Stimulated activated CD4-positive, alpha-beta T cell treated with anti-CD3 and anti-CD28 coated beads, Interleukin-12 subunit alpha, Interleukin-12 subunit beta, amount 100 ng/mL, for 4 hours (primary cell): ENCODE measurements around the gene CDH18.

Experiments
- DNase-seq: peaks from one replicate; pipeline ENCODE4 v3.0.0-alpha.2; 2020

CDH18 gene

DNA sequence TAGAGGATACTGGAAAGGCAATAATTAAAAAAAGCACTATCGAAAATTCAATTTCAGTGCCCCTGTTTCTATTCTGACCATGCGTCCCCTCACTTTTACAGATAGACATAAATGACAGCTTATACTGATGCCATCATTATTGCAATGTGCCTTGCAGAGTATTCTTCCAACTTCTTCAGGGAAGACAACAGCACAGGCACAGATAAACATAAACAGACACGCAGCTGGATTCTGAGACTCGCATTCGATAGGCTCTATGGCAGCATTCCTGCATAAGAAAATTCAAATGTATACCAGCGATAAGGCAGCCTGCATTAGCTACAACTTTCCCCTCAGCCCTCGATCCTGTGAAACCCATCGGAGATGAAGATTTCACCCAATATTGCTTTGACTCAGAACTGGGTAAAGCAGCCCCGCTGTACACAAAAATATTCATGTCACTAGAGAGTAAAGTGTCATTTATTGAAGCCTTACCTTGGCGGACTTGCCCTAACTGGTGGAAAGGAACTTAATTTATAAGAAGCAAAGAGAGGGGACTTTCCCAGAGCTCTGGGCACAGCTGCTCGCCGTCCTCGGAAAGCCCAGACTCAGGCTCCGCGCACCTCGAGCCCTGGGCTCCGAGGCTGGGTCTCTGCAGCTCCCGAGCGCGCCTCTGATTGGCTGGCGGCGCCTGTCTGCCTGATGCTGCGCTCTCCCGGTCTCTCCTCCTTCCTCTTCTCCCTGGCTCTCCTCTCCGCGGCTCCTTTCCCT is at the start of gene CDH18:
Gene CDH18 (minus strand): TSS at position 589 of the 750 bp plus-strand sequence. CDS start 149,214 bp downstream, outside the sequence.
- no peak for DNase-seq

- no peak for DNase-seq
Observed at GRCh38 chr5:20034717-20035116, 46.7 kb upstream of the CDH18 start.

DNA sequence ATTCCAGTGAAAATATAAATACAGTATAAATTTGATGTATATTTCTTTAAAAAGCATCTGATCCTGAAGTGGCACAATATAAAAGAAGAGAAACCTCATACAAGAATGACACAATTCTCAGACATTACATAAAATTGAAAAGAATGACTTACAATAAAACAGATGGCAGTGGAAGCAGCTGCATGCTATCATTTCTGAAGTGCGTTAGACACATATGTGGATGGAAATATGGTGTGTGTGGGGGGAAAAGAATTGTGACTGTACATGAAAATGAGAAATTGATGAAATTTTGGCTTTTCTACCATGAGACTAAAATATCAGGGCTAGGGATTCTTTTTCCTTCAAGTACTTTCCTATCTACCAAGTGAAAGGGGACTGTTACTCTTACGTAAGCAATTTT is 45.9 kb upstream of the CDH18 start:
- no peak for DNase-seq

- no peak for DNase-seq
Observed at GRCh38 chr5:20032896-20033295, 44.9 kb upstream of the CDH18 start.

DNA sequence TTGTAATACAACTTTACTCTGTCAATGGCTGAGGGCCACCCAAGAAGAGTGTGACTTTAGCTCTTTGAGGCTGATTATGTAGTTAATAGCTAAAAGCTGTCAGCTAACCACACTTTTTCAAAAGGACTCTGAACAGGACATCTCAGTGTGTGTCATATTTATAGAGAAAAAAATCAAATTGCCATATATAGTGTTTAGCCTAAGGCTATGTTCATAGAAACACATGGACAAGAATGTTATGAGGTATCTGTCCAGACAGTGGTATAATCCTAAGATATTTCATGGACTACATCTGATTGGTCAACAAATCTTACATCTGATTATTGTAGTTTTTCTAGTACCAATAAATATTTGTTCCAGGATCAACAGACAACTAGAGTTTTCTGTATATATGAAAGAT is 42.1 kb upstream of the CDH18 start:
- no peak for DNase-seq

- DNase-seq = no peak
Observed at GRCh38 chr5:20029266-20029665, 41.3 kb upstream of the CDH18 start.

DNA sequence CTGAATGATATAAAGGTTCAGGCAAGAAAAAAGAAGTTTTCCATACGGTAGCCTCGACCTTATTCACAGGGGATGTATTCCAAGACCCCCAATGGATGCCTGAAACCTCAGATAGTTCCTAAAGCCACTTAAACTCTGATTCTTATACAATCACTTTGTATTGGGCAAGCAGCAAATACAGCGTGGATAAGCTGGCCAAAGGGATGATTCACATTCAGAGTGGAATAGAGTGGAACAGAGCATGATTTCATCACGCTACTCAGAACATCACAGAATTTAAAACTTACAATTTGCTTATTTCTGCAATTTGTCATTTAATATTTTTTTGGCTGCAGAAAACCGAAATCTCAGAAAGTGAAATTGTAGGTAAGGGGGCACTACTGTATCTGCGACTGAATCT is 40.5 kb upstream of the CDH18 start:
- no peak for DNase-seq

GRCh38 chr5:20023686-20024180 is 35.7 kb upstream of the CDH18 start:
- no peak for DNase-seq

- DNase-seq = no peak
Observed at GRCh38 chr5:20020247-20020646, 32.2 kb upstream of the CDH18 start.

GRCh38 chr5:20017021-20017420 is 29.0 kb upstream of the CDH18 start:
- no peak for DNase-seq

DNA sequence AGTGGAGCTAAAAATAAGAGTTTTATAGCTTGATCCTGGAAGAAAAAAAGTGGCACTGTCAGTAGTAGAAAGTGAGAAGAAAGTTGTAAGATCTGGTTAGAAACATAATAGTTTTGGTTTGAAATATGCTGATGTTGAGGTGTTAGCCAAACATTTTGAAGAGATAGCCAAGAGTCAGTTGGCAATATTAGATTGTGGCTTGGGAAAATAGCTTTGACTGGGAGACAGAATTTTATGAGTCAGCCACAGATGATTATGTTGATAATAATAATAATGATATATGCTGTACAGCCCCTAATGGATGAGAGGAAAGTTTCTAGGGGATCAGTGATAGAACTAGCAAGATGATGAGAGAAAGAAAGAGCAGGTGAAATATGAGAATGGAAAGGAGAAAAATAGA is 12.4 kb upstream of the CDH18 start:
- DNase-seq = no peak

DNA sequence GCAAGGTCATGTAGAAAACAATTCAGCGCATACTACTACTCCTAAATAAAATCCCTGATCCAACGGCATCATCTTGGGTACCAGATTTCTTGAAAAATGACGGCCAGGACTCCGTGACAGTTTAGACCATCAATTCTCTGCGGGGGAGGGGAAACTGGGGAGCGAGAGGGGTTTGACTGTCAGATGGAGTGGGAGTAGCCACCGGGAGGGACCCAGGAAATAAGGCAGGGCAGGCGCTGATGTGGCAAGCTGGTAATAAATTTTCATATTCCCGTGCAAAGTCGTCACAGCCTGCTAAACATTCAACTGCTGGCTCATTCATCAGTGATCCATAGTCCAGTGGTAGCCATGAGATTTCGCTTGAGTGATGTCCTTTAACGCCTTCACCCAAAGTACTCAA is 457 bp upstream of the CDH18 start:
- DNase-seq = no peak

GRCh38 chr5:19986806-19987205 is 1.2 kb downstream of the CDH18 start:
- no peak for DNase-seq

GRCh38 chr5:19986031-19986619 is 1.9 kb downstream of the CDH18 start:
- no peak for DNase-seq

DNA sequence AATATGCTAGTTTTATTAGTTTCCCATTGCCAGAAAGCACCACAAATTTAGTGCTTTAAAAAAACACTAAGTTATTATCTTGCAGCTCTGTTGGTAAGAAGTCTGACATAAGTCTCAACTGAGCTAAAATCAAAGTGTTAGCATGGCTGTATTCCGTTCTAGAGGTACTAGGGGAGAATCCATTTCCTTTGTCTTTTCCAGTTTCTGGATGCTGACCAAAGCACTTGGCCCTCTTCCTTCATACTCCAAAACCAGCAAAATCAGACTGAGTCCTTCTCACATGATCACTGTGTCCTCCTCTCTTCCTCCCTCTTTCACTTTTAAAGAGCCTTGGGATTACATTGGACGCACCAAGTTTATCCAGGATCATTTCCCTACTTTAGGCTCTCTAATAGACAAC is 9.5 kb downstream of the CDH18 start:
- no peak for DNase-seq

GRCh38 chr5:19977099-19977498 is 10.9 kb downstream of the CDH18 start:
- no peak for DNase-seq

- no peak for DNase-seq
Observed at GRCh38 chr5:19975795-19976194, 12.2 kb downstream of the CDH18 start.

DNA sequence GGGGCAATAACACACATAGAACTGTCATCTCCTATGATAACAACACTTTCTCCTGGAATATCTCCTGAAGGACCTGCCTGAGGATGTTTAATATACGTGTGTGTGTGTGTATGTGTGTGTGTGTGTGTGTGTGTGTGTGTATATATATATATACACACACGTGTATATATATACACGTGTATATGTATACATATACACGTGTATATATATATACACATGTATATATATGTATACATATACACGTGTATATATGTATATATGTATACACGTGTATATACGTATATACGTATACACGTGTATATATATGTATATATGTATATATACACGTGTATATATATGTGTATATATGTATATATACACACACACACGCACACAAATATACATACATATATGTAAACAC is 27.5 kb downstream of the CDH18 start:
- no peak for DNase-seq

DNA sequence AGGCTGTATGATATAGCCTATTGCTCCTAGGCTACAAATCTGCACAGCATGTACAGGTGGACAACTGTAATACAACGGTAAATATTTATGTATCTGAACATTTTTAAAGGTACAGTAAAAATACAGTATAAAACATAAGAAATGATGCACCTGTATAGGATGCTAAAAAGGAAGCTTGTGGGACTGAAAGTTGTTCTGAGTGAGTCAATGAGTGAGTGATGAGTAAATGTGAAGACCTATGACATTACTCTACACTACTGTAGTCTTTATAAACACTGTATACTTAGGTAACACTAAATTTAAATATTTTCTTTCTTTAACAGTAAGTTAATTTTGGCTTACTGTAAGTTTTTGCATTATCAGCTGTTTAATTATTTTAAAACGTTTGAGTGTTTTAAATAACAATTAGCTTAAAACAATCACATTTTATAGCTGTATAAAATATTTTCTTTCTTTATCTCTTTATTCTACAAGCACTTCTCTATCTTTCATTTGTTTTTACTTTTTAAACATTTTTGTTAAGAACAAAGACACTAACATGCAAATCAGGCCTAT is 28.1 kb downstream of the CDH18 start:
- no peak for DNase-seq

DNA sequence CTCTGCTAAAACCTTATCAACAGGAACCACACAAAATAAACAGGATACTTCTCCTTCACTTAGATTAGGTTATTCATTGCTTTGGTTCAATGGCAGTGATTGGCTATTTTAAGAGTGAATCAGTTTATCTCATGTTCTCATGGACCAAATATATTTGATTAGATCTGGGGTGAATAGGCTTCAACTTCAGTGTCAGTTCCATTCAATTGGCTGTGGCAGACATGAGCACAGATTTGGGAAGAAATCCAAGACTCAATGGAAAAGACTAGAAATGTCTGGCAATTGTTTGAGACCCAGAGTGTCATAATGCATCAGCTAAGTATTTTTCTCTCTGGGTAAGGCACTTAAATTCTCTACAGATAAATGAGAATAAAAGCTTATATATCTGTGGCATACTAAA is 37.1 kb downstream of the CDH18 start:
- DNase-seq = no peak

GRCh38 chr5:19940192-19940591 is 47.8 kb downstream of the CDH18 start:
- no peak for DNase-seq

DNA sequence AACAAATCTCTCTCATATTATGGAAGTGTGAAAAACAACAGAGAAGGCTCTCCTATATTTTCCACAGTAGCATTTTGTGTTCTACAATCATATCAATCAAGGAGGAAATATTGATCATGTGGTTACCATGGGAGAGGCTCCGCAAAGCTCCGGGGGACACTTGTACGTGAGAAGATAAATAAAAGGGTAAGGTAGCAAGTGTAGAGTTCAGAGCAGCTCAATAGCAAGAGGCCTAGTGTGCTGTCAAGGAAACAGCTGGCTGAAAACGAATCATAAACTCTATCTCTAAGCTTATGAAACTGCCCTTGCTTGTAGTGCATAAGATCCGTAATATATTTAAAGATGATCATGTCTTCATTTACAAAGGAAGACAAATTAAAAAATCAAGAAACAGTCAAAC is 57.5 kb downstream of the CDH18 start:
- DNase-seq = no peak

DNA sequence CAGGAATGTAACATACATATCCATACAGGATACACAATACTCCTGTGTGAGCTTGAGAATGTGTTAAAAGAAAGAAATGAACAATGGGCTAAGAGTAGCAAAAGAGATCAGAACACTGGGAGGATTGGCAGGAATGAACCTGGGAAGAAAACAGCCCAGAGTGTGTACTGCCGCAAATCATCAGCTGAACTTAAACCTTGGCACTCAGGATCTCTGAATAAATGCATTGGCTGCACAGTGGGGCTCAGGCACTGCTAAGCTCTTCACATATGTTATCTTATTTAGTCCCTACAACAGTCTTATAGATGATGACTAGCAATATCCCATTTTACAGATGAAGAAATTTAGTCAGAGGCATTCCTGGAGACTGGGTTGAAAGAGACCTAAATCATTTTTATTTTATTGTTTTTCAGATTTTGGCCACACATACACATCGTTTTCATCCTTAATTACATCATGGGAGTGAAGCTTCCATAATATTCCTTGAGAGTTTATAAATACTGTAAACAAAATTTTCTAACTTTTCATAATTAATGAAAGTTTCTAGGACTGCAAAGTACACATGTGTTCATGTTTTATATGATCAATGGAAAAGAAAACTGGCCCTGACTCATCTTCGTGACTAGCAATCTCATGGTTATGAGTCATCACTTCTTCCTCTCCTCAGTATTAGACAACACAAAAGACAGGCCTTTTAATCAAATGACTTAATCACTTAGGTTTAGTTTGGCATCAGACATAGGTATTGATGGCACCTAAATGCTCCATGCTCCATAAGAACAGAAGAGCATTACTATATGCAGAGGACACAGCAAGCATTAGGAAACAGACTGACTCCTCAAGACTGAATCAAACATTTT is 59.2 kb downstream of the CDH18 start:
- no peak for DNase-seq
